Transverse colon (tissue), 4 donors: ENCODE data around the gene SLC25A42. TPM values are rescaled to one million over a fixed set of nuclear protein-coding genes. Genes with fewer than 3 reads are reported as not detected.
"Not testable (repeated sequence)": the region's sequence is repeated elsewhere in the genome, so short reads cannot be mapped to it uniquely, and the experiment has no call there.

Experiments used
- DNase-seq: peaks from one replicate; pipeline ENCODE4 v3.0.0-alpha.2; 2019
- H3K27ac ChIP-seq, 4 donors: fragments of 200-600 bp; sonication (generic); 2 replicates each; pipeline ENCODE4 v1.5.1; 2016 to 2018; ENCODE audit warnings: inconsistent platforms in 4 of 4
- H3K27me3 ChIP-seq: fragments of 200-600 bp; sonication (generic); 2 replicates; pipeline ENCODE4 v1.5.1; 2017; ENCODE audit warnings: inconsistent platforms
- H3K36me3 ChIP-seq, 4 donors: fragments of 200-600 bp; sonication (generic); 2 replicates each; pipeline ENCODE4 v1.5.1; 2017 to 2019; ENCODE audit warnings: inconsistent platforms in 4 of 4
- H3K4me1 ChIP-seq, 4 donors: fragments of 200-600 bp; sonication (generic); 2 replicates each; pipeline ENCODE4 v1.5.1; 2017 to 2020; ENCODE audit warnings: inconsistent platforms in 4 of 4
- H3K4me3 ChIP-seq, 4 donors: fragments of 200-600 bp; sonication (generic); 1 replicate in 1 of 4; 2 replicates in 3 of 4; pipeline versions ENCODE4 v1.5.1 to v1.6.1; 2017 to 2019; ENCODE audit warnings: inconsistent platforms in 4 of 4
- H3K9me3 ChIP-seq, 2 donors: fragments of 200-600 bp; sonication (generic); 2 replicates each; pipeline ENCODE4 v1.5.1; 2017 to 2019; ENCODE audit warnings: inconsistent platforms in 2 of 2
- EP300 ChIP-seq: sonication (generic); formaldehyde crosslinking; IDR thresholded peaks from one replicate; pipeline ENCODE4 v1.6.1; 2017; ENCODE audit warnings: antibody characterized with exemption, low read depth
- POLR2A ChIP-seq: fragments of 450-650 bp; IDR thresholded peaks from one replicate; pipeline ENCODE4 v1.6.1; 2016; ENCODE audit warnings: antibody characterized with exemption, mild to moderate bottlenecking, moderate library complexity
- POLR2AphosphoS5 ChIP-seq, 3 donors: sonication (generic); formaldehyde crosslinking; IDR thresholded peaks; one replicate each; pipeline ENCODE4 v1.6.1; 2016; ENCODE audit warnings: antibody characterized with exemption in 3 of 3
- WGBS, 2 donors: methylation state at CpG; one replicate each; pipeline ENCODE4 v1.1.5; 2018; ENCODE audit warnings: low coverage in 1 of 2; 5-methylcytosine and 5-hydroxymethylcytosine counted together
- in situ Hi-C, 4 donors: fragments of 200-750 bp; cut with MboI; loops; one replicate each; pipeline versions ENCODE4 v1.15.0 to v1.15.1; 2017; ENCODE audit warnings: low sequenced_read_pairs in 3 of 4, low pct_ligation_motif_present in 1 of 4, low pct_unique_long_range_greater_than_20kb in 1 of 4
- intact Hi-C: fragments of 100-400 bp; cut with DNase I; formaldehyde crosslinking; loops from one replicate; pipeline ENCODE4 v1.15.1; 2023; ENCODE audit warnings: low total_unique reads
- total RNA-seq, 4 donors: library from RNA; depleted of rRNA; stranded (reverse); fragments of >200 nt; gene quantifications; one replicate each; pipeline ENCODE4 v1.1.0, GENCODE V29; 2016
- TF ChIP-seq, protein P1 (sequence below), 5 experiments: fragments of 200-600 bp in 3 of 5; fragments of 450-650 bp in 2 of 5; sonication (generic) in 3 of 5; IDR thresholded peaks; 1 replicate in 2 of 5; 2 replicates in 3 of 5; pipeline ENCODE4 v1.5.1; 2016 to 2017; ENCODE audit warnings: antibody characterized with exemption in 5 of 5, inconsistent platforms in 3 of 5, mild to moderate bottlenecking in 2 of 5, moderate library complexity in 1 of 5

The SLC25A42 gene, protein sequence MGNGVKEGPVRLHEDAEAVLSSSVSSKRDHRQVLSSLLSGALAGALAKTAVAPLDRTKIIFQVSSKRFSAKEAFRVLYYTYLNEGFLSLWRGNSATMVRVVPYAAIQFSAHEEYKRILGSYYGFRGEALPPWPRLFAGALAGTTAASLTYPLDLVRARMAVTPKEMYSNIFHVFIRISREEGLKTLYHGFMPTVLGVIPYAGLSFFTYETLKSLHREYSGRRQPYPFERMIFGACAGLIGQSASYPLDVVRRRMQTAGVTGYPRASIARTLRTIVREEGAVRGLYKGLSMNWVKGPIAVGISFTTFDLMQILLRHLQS
- total RNA-seq = 100 to 1,000 TPM in 1 of 4 donors, 10 to 100 TPM in 2, 1 to 10 TPM in 1; 6.8 to 141 (median 24.5) TPM

DNA sequence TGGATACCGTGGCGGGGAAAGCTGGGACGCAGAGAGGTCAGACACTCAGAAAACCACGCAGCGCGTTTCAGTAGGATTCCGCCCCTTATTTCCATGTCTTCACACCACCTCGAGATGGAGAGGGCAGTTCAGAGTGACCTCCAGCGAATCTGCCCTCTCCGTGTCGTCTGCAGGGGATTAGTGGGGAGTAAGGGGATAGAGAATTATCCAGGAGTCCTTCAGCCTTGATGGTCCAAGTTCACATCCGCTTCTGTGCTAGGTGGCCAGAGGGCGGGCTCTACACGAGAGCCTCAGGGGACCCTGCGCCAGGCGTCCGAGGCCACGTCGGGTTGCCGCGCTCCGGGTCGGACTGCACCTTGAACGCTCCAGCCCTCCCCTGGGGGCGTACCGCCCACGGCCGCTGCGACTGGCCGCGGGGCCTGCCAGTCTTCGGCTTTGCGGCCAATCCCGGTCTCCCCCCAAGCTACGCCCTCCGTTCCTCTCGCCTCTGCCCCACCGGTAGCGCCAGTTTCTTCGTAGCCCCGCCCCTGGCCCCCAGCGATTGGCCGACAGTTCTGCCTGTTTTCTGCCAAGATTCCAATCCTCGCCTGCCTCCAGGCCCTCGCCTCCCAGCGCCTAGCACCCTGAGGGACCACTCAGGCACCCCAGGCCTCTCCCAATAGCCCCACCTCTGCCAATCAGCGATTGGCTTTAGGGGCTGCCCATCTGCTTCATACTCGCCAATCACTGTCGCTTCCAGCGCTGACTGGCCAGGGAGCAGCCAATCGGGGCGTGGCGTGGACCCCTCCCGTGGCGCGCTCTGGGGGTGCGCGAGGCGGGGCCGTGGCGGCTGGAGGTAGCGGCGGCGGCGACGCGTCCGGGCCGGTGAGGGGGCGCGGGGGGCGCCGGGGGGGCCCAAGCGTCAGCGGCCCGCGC, at the start of gene SLC25A42:
Gene SLC25A42, plus strand, starts transcription at position 812 of the 915 bp plus-strand sequence. CDS start 32,131 bp downstream, outside the sequence.
- Histone ChIP-seq H3K27ac (peak within 1 kb of the TSS; percentile 78 to 86 (median 83)), H3K36me3 (no peaks in the 10 kb centered on the region), H3K4me3 (peak within 1 kb of the TSS; percentile 57 to 92 (median 82)), H3K27me3 (no peaks in the 10 kb centered on the region), H3K4me1 (peaks cover 14 to 35% (median 17%) of the 10 kb centered on the region in 4 donors), H3K9me3 (no peaks in the 10 kb centered on the region)
- no peak for TF ChIP-seq EP300
- peak; percentile 41 to 64 (median 62) for TF ChIP-seq POLR2AphosphoS5 (IDR thresholded peaks at IDR 0.05)
- TF ChIP-seq POLR2A = peak; percentile 32
- DNase-seq = peak; percentile 99
- WGBS, 2 donors = 8% methylated on average over 47 of the region's 77 CpGs; no CpG with 5 or more reads in 1 of the 2 donors
- intact Hi-C loops (no loop called here), in situ Hi-C loops (no loop called here)

DNA sequence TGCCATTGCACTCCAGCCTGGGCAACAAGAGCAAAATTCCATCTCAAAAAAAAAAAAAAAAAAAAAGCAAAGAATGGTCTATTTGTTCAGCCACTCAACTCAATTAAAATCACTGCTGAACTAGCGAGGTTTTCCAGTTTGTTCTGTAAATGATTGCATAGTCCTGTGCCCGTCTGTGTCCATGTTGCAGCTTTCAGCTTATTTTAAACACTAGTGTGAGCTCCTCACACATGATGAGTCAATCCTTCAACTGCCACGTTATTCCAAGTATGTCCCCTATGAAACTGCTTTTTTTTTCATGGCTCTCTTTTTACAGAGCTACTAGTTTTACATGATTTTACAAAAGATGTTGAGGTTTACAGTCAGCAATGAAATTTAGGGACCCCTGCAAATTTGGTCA, 42.7 kb upstream of the SLC25A42 start:
- in situ Hi-C loops (no loop called here), intact Hi-C loops (no loop called here)
- Histone ChIP-seq H3K4me1 (no peaks in the 10 kb centered on the region), H3K27me3 (no peaks in the 10 kb centered on the region), H3K36me3 (peaks cover 0 to 48% (median 19%) of the 10 kb centered on the region in 4 donors), H3K4me3 (no peak overlapping the region), H3K9me3 (no peaks in the 10 kb centered on the region), H3K27ac (no peak overlapping the region)
- 41 to 47% methylated on average over 3 of the region's 3 CpGs for WGBS, 2 donors
- TF ChIP-seq, protein P1, sequence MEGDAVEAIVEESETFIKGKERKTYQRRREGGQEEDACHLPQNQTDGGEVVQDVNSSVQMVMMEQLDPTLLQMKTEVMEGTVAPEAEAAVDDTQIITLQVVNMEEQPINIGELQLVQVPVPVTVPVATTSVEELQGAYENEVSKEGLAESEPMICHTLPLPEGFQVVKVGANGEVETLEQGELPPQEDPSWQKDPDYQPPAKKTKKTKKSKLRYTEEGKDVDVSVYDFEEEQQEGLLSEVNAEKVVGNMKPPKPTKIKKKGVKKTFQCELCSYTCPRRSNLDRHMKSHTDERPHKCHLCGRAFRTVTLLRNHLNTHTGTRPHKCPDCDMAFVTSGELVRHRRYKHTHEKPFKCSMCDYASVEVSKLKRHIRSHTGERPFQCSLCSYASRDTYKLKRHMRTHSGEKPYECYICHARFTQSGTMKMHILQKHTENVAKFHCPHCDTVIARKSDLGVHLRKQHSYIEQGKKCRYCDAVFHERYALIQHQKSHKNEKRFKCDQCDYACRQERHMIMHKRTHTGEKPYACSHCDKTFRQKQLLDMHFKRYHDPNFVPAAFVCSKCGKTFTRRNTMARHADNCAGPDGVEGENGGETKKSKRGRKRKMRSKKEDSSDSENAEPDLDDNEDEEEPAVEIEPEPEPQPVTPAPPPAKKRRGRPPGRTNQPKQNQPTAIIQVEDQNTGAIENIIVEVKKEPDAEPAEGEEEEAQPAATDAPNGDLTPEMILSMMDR (IDR thresholded peaks at IDR 0.05) = no peak
- no peak for TF ChIP-seq EP300
- no peak for TF ChIP-seq POLR2A
- no peak for TF ChIP-seq POLR2AphosphoS5 (IDR thresholded peaks at IDR 0.05)
- no peak for DNase-seq

- H3K9me3 ChIP-seq = no peaks in the 10 kb centered on the region
- TF ChIP-seq EP300 = no peak
- no peak for TF ChIP-seq POLR2AphosphoS5 (IDR thresholded peaks at IDR 0.05)
- TF ChIP-seq, protein P1 (IDR thresholded peaks at IDR 0.05) = no peak
- TF ChIP-seq POLR2A = no peak
- peaks cover 0 to 39% (median 19%) of the 10 kb centered on the region in 4 donors for H3K36me3 ChIP-seq
- no peaks in the 10 kb centered on the region for H3K4me1 ChIP-seq
- no peak overlapping the region for H3K27ac ChIP-seq
- intact Hi-C loops (no loop called here), in situ Hi-C loops (no loop called here)
- DNase-seq = no peak
- no peaks in the 10 kb centered on the region for H3K27me3 ChIP-seq
- 89 to 91% methylated on average over 1 to 4 of the region's 4 CpGs for WGBS, 2 donors
- H3K4me3 ChIP-seq = no peak overlapping the region
These were observed 41.3 kb upstream of the SLC25A42 start for GRCh38 chr19:19022380-19022961.

- H3K4me3 ChIP-seq, intact Hi-C loops, H3K27me3 ChIP-seq, in situ Hi-C loops, H3K4me1 ChIP-seq, H3K9me3 ChIP-seq, DNase-seq, H3K27ac ChIP-seq: not testable (repeated sequence)
- WGBS, 2 donors = 100% methylated on average over 1 of the region's 1 CpG; no CpG with 5 or more reads in 1 of the 2 donors
- H3K36me3 ChIP-seq = peaks cover 0 to 35% (median 15%) of the 10 kb centered on the region in 4 donors
These were observed 40.4 kb upstream of the SLC25A42 start for GRCh38 chr19:19023376-19023775.
